Adipocyte (in vitro differentiated cells): ENCODE measurements around the gene MBP.

ENCODE experiments used
- DNase-seq: peaks from one replicate; pipeline ENCODE4 v3.0.0-alpha.2; 2015; ENCODE audit warnings: low read depth
- H3K27me3 ChIP-seq: replicated peaks from 2 replicates; pipeline ENCODE4 v1.7.0; 2013; ENCODE audit warnings: mild to moderate bottlenecking, low read length, moderate library complexity; ENCODE audit not compliant: control insufficient read depth, insufficient read depth
- H3K36me3 ChIP-seq: 2 replicates; pipeline ENCODE4 v1.7.0; 2013; ENCODE audit warnings: low read length, mild to moderate bottlenecking, moderate library complexity; ENCODE audit not compliant: control insufficient read depth, insufficient read depth, severe bottlenecking
- H3K4me1 ChIP-seq: 2 replicates; pipeline ENCODE4 v1.7.0; 2013; ENCODE audit warnings: mild to moderate bottlenecking, low read length, moderate library complexity; ENCODE audit not compliant: control insufficient read depth, insufficient read depth
- H3K4me3 ChIP-seq: 2 replicates; pipeline ENCODE4 v1.7.0; 2013; ENCODE audit warnings: mild to moderate bottlenecking, low read length, moderate library complexity
- H3K9ac ChIP-seq: 2 replicates; pipeline ENCODE4 v1.7.0; 2013; ENCODE audit warnings: mild to moderate bottlenecking, low read length, moderate library complexity
- H3K9me3 ChIP-seq: 2 replicates; pipeline ENCODE4 v1.7.0; 2013; ENCODE audit warnings: mild to moderate bottlenecking, low read length, moderate library complexity; ENCODE audit not compliant: control insufficient read depth

The MBP gene

DNA sequence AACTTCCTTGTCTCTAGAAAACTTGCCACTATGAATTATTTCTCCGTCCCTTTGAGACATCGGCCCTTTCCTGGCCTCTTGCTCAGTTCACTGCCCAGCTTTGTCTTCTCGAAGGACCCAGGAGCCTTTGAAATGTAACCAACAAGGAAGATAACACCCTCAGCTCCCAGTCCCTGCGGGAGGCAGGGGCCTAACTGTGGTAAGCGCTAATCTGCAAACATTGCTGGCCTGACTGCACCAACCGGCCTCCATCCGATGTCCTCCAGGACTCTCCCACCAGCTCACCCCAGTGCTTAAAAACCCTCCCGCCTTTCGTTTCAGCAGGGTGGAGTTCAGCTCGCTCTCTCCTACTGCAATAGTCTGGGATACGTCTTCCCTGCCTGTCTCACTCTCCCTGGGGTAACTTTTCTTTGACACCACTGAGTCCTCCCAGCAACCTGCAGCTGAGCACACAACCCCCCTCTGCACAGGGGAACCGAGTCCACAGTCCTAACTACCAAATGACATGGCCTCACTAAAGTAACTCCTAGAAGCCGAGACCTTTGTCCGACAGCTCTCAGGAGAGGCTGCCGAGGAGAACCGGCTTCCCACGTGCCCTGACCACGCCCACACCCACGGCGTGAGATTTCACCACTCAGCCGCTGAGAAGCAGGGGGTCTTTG lies 76.1 kb downstream of the MBP start:
- H3K9me3 ChIP-seq = no peaks in the 10 kb centered on the region
- no peak for DNase-seq
- peak overlapping the region; percentile 55 for H3K4me3 ChIP-seq
- peaks cover 43% of the 10 kb centered on the region for H3K4me1 ChIP-seq
- peak overlapping the region; percentile 44 for H3K9ac ChIP-seq
- no peaks in the 10 kb centered on the region for H3K27me3 ChIP-seq
- H3K36me3 ChIP-seq = no peaks in the 10 kb centered on the region

- no peaks in the 10 kb centered on the region for H3K27me3 ChIP-seq
- no peaks in the 10 kb centered on the region for H3K36me3 ChIP-seq
- H3K9ac ChIP-seq = peak overlapping the region; percentile 44
- no peak for DNase-seq
- no peaks in the 10 kb centered on the region for H3K9me3 ChIP-seq
- H3K4me3 ChIP-seq = no peak overlapping the region
- peaks cover 45% of the 10 kb centered on the region for H3K4me1 ChIP-seq
Measured at GRCh38 chr18:77055429-77056300, 76.9 kb downstream of the MBP start.

DNA sequence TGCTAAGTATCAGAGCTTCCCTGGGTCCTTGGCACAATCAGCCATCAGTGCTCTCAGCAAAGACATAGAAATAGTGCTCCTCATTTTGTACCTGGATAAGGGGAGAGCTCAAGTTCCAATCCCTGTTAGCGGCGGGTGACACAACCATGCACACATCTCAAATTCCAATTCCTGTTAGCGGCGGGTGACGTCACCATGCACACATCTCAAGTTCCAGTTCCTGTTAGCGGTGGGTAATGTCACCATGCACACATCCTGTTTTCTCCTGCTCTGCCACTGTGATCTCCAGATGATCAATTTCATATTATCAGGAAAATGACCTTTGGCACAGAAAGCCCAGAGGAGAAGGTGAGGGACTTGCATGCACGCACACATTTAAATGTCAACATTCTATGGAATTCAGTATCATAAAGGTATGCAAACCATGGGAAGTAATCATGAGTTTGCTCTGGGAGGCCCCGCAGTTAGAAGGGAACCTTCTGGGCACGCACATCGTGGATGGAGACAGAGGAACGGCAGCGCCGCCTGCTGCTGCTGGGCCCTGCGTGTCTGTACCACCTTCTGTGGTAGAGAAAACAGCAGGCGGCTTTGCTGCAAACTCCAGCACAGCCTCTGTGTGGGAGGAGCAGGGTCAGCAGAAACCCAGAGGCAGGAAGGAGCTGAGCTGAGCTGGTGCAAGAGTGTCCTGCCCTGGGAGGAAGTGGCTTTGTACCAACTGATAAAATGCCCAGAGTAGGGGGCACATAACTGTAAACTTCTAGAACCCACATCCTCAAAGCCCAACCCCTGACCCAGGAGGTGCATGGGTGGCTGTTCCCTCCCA lies 77.8 kb downstream of the MBP start:
- H3K9ac ChIP-seq = peak overlapping the region; percentile 44
- peak; percentile 88 for DNase-seq
- H3K27me3 ChIP-seq = no peaks in the 10 kb centered on the region
- H3K4me3 ChIP-seq = no peak overlapping the region
- H3K4me1 ChIP-seq = peaks cover 50% of the 10 kb centered on the region
- no peaks in the 10 kb centered on the region for H3K9me3 ChIP-seq
- H3K36me3 ChIP-seq = no peaks in the 10 kb centered on the region

- DNase-seq = no peak
- H3K9me3 ChIP-seq = no peaks in the 10 kb centered on the region
- peak overlapping the region; percentile 35 for H3K9ac ChIP-seq
- H3K4me3 ChIP-seq = no peak overlapping the region
- H3K36me3 ChIP-seq = no peaks in the 10 kb centered on the region
- peaks cover 50% of the 10 kb centered on the region for H3K4me1 ChIP-seq
- no peaks in the 10 kb centered on the region for H3K27me3 ChIP-seq
Measured at GRCh38 chr18:77054288-77054605, 78.3 kb downstream of the MBP start.

DNA sequence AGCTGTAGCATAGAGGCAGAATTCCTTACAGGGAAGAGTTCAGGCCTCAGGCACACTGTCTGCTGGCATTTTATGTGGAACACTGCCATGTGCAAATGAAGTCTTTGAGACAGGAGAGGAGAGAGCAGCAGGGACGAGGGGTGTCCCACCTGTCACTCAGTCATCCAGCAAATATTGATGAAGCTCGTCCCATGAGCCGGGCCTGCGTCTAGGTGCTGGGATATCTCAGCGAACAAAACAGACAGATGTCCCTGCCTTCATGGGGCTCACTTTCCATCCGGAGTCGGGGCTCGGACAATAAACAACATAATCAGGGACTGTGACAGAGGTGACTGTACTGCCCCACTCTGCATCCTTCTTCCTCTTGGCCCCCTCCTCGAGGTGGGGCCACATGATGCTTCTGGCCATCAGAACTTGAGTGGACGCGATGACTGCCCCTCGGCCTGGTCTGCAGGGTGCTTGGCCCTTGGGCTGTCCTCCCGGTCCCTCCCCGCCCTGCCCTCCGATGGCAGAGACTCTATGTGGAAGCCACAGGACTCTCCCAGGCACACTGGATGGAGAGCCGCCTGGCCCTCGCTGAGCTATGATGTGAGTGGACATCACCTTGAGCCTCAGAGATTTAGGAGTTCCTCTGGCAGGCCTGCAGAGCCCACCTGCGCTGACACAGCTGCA lies 78.8 kb downstream of the MBP start:
- peaks cover 46% of the 10 kb centered on the region for H3K4me1 ChIP-seq
- H3K27me3 ChIP-seq = no peaks in the 10 kb centered on the region
- H3K36me3 ChIP-seq = no peaks in the 10 kb centered on the region
- H3K9ac ChIP-seq = peak overlapping the region; percentile 35
- H3K9me3 ChIP-seq = no peaks in the 10 kb centered on the region
- no peak overlapping the region for H3K4me3 ChIP-seq
- DNase-seq = no peak

DNA sequence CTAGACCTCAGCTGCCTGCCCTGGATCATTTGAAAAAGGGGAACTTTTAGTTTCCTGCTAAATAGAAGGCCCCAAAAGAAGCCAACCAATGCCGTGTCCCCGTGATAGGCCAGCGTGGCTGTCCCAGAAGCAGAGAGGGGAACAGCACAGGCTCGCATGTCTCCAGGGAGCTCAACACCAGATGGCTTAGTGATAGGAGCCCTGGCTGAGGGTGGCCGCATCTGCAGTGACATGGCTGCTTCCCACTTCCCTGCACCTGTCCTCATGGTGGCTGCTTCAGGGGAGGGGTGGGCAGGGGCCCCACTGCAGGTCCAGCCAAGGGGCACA lies 79.6 kb downstream of the MBP start:
- no peak for DNase-seq
- Histone ChIP-seq H3K27me3 (no peaks in the 10 kb centered on the region), H3K9me3 (no peaks in the 10 kb centered on the region), H3K4me3 (no peak overlapping the region), H3K36me3 (no peaks in the 10 kb centered on the region), H3K9ac (no peak overlapping the region), H3K4me1 (peaks cover 39% of the 10 kb centered on the region)

GRCh38 chr18:77052297-77052982 lies 80.1 kb downstream of the MBP start:
- Histone ChIP-seq H3K36me3 (no peaks in the 10 kb centered on the region), H3K4me1 (peaks cover 38% of the 10 kb centered on the region)
- no peak for DNase-seq

DNA sequence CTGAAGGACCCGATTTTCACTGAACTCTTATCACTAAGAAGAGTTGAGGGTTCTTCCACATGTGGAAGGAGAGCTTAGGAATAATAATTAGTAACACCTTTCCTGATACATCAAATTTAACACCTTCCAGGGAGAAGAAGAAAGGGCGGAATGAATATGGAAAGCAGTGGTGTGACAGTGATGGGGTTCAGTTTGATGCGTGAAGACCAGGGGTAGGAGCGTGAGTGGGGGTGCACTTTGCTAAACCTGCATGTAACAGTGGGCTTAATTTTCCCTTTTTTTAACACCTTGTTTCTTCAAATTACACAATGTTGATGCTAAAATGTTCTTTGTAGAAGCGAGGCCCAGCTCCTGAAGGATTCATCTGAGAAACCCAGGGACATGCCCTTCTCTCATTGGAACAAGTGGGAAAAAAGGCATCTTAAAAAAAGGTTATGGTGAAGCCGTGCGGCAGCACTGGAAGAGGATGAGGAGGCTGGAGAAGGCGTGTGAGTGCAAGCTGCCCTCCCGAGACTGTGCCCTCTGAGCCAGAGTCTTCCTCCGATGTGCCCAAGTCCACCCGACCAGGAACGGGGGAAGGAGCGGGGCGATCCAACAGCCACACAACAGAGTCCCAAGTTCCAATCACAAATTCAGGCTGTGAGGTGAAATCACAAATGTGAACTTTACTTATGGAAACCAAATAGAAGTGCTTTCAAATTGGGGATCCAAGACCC lies 80.8 kb downstream of the MBP start:
- Histone ChIP-seq H3K9me3 (no peaks in the 10 kb centered on the region), H3K9ac (no peak overlapping the region), H3K4me1 (peaks cover 31% of the 10 kb centered on the region), H3K27me3 (no peaks in the 10 kb centered on the region), H3K4me3 (no peak overlapping the region), H3K36me3 (no peaks in the 10 kb centered on the region)
- no peak for DNase-seq

More at GRCh38 chr18:77052297-77052982, 80.1 kb downstream of the MBP start:
- Histone ChIP-seq H3K4me3 (no peak overlapping the region), H3K9ac (no peak overlapping the region), H3K27me3 (no peaks in the 10 kb centered on the region), H3K9me3 (no peaks in the 10 kb centered on the region)

- no peak for DNase-seq
- no peaks in the 10 kb centered on the region for H3K9me3 ChIP-seq
- H3K4me3 ChIP-seq = peak overlapping the region; percentile 37
- H3K4me1 ChIP-seq = peaks cover 13% of the 10 kb centered on the region
- H3K9ac ChIP-seq = peak overlapping the region; percentile 65
- H3K27me3 ChIP-seq = no peaks in the 10 kb centered on the region
- H3K36me3 ChIP-seq = no peaks in the 10 kb centered on the region
Measured at GRCh38 chr18:77049938-77050337, 82.6 kb downstream of the MBP start.

- Histone ChIP-seq H3K9ac (no peak overlapping the region), H3K4me3 (no peak overlapping the region)
Measured at GRCh38 chr18:77047803-77048419, 84.7 kb downstream of the MBP start.

More at GRCh38 chr18:77047803-77048419, 84.7 kb downstream of the MBP start:
- Histone ChIP-seq H3K9me3 (no peaks in the 10 kb centered on the region), H3K36me3 (no peaks in the 10 kb centered on the region), H3K27me3 (no peaks in the 10 kb centered on the region), H3K4me1 (peaks cover 7% of the 10 kb centered on the region)
- no peak for DNase-seq
